ENCODE data around the gene DSCAML1. TPM values are rescaled to one million over a fixed set of nuclear protein-coding genes. Genes with fewer than 3 reads are reported as not detected.

The DSCAML1 gene
- total RNA-seq, 1 experiment from 2014 or later: 0.90 TPM

GRCh38 chr11:117538263-117539135 is 258.5 kb downstream of the DSCAML1 start:
- Mint-ChIP-seq H3K36me3 (no peaks in the 10 kb centered on the region), H3K27ac (no peak overlapping the region), H3K4me3 (no peak overlapping the region), H3K9me3 (peaks cover under 1% of the 10 kb centered on the region; the same call in 1 of the 2 replicates), H3K4me1 (peaks cover 12% of the 10 kb centered on the region), H3K27me3 (ENCODE audit: low read depth) (no peaks in the 10 kb centered on the region; the same call in 1 of the 2 replicates)
- ChIA-PET POLR2A (no interaction called here), CTCF (interaction anchor here (0.9 to 1.9 kb wide), 4 partner anchors 9 to 112 kb away, joined by 3 to 11 read pairs (median 4); no protein-coding TSS in a partner anchor)
- ATAC-seq (peak; percentile 38), DNase-seq (ENCODE audit: low spot score) (no peak)
- no peak for TF ChIP-seq ZBTB21 (CRISPR knock-in tag; IDR thresholded peaks at IDR 0.05; ENCODE audit: borderline replicate concordance)
- no peak for TF ChIP-seq MLX (CRISPR knock-in tag; IDR thresholded peaks at IDR 0.05)
- no peak for TF ChIP-seq FOXP4 (CRISPR knock-in tag; IDR thresholded peaks at IDR 0.05)
- TF ChIP-seq PREB (CRISPR knock-in tag; IDR thresholded peaks at IDR 0.05; ENCODE audit: borderline replicate concordance): no peak
- TF ChIP-seq NFE2L1 (CRISPR knock-in tag; IDR thresholded peaks at IDR 0.05): no peak
- TF ChIP-seq AR (CRISPR knock-in tag; IDR thresholded peaks at IDR 0.05): no peak

GRCh38 chr11:117535850-117536411 is 261.1 kb downstream of the DSCAML1 start:
- no peaks in the 10 kb centered on the region for H3K9me3 Mint-ChIP-seq
- H3K27ac Mint-ChIP-seq: no peak overlapping the region
- peaks cover 12% of the 10 kb centered on the region for H3K4me1 Mint-ChIP-seq
- DNase-seq (ENCODE audit: low spot score): no peak
- TF ChIP-seq JUN (CRISPR knock-in tag; IDR thresholded peaks at IDR 0.05) (no peak), E2F5 (CRISPR knock-in tag; IDR thresholded peaks at IDR 0.05) (no peak), ZNF263 (CRISPR knock-in tag; IDR thresholded peaks at IDR 0.05; ENCODE audit: low read depth) (no peak), IRF2 (CRISPR knock-in tag; IDR thresholded peaks at IDR 0.05; ENCODE audit: borderline replicate concordance, low read depth) (no peak), NR1H2 (CRISPR knock-in tag; IDR thresholded peaks at IDR 0.05) (no peak), TEAD4 (CRISPR knock-in tag; IDR thresholded peaks at IDR 0.05) (no peak), CREB1 (CRISPR knock-in tag; IDR thresholded peaks at IDR 0.05) (no peak), KAT7 (CRISPR knock-in tag; IDR thresholded peaks at IDR 0.05; ENCODE audit: borderline replicate concordance) (no peak), MLX (CRISPR knock-in tag; IDR thresholded peaks at IDR 0.05) (no peak), CREM (CRISPR knock-in tag; IDR thresholded peaks at IDR 0.05) (no peak), ZNF317 (CRISPR knock-in tag; IDR thresholded peaks at IDR 0.05; ENCODE audit: borderline replicate concordance, low read depth) (no peak)
- no peaks in the 10 kb centered on the region; the same call in 1 of the 2 replicates for H3K27me3 Mint-ChIP-seq (ENCODE audit: low read depth)
- ChIA-PET CTCF (no interaction called here), POLR2A (interaction anchor here (0.6 kb wide), 1 partner anchor 199 kb away, joined by 4 read pairs; no protein-coding TSS in a partner anchor)
- no peak overlapping the region for H3K4me3 Mint-ChIP-seq
- no peak for ATAC-seq
- no peaks in the 10 kb centered on the region for H3K36me3 Mint-ChIP-seq
